Right ventricle myocardium inferior (tissue), 1 donor: Measurements from ENCODE around the gene APOBEC3A. TPM values are rescaled to one million over a fixed set of nuclear protein-coding genes. Genes with fewer than 3 reads are reported as not detected.

Experiments
- ATAC-seq: fragments of 200-7000 bp; cut with Tn5 transposase; one replicate; pipeline ENCODE4 v1.9.1; 2020; ENCODE audit warnings: mild to moderate bottlenecking, moderate library complexity
- DNase-seq: peaks from one replicate; pipeline ENCODE4 v3.0.0; 2021; ENCODE audit errors: missing footprints
- intact Hi-C: fragments of 100-400 bp; cut with DNase I; formaldehyde crosslinking; loops from one replicate; pipeline ENCODE4 v1.11.0; 2022
- long read RNA-seq: library from polyadenylated mRNA; unstranded; transcript quantifications from one replicate; pipeline ENCODE4 v2.0.0, GENCODE V29; 2021
- total RNA-seq: library from RNA; stranded (reverse); fragmentation: NEBNext Ultra II Directional; extraction: Animal tissue kit (Norgen Biotek cat#: 25700); gene quantifications from one replicate; pipeline ENCODE4 v1.2.1, GENCODE V29; 2021
- donor health status: DM: no; HTN: yes; CAD: no; lungs with severe emphysema.

Gene APOBEC3A
- 0.78 TPM for total RNA-seq
- long read RNA-seq: 0 reads

GRCh38 chr22:38957046-38957770, at the start of gene APOBEC3A:
TSS of gene APOBEC3A (plus strand) at chr22:38957609. CDS start at chr22:38957692, 83 bp downstream.
- DNase-seq: peak; percentile 84
- intact Hi-C loops: loop anchor here (5.0 kb wide), 1 partner anchor 40 kb away; no protein-coding TSS in a partner anchor

GRCh38 chr22:38907767-38908166, 49.6 kb upstream of the APOBEC3A start:
- ATAC-seq (no peak), DNase-seq (no peak)
- intact Hi-C loops: no loop called here

More at GRCh38 chr22:38957046-38957770, at the start of gene APOBEC3A:
- ATAC-seq: no peak

- intact Hi-C loops: no loop called here
- DNase-seq (no peak), ATAC-seq (no peak)
Measured at GRCh38 chr22:38911434-38911833, 46.0 kb upstream of the APOBEC3A start.

GRCh38 chr22:38919631-38920190, 37.7 kb upstream of the APOBEC3A start:
- ATAC-seq: no peak
- intact Hi-C loops: no loop called here

GRCh38 chr22:38921120-38921519, 36.3 kb upstream of the APOBEC3A start:
- intact Hi-C loops: no loop called here
- no peak for ATAC-seq
- DNase-seq: no peak

More at GRCh38 chr22:38919631-38920190, 37.7 kb upstream of the APOBEC3A start:
- no peak for DNase-seq

GRCh38 chr22:38921806-38922205, 35.6 kb upstream of the APOBEC3A start:
- DNase-seq (no peak), ATAC-seq (no peak)
- intact Hi-C loops: no loop called here

GRCh38 chr22:38923463-38924346, 33.7 kb upstream of the APOBEC3A start:
- DNase-seq (no peak), ATAC-seq (peak; percentile 95)
- intact Hi-C loops: no loop called here

- ATAC-seq (peak; percentile 53), DNase-seq (no peak)
- intact Hi-C loops: no loop called here
Measured at GRCh38 chr22:38924347-38924952, 33.0 kb upstream of the APOBEC3A start.

GRCh38 chr22:38925571-38926041, 31.8 kb upstream of the APOBEC3A start:
- ATAC-seq (no peak), DNase-seq (no peak)
- intact Hi-C loops: no loop called here

GRCh38 chr22:38927033-38927781, 30.2 kb upstream of the APOBEC3A start:
- DNase-seq (peak; percentile 87), ATAC-seq (peak; percentile 78)
- intact Hi-C loops: loop anchor here (1.0 kb wide), 1 partner anchor 57 kb away; no protein-coding TSS in a partner anchor

GRCh38 chr22:38930512-38930911, 26.9 kb upstream of the APOBEC3A start:
- DNase-seq: no peak
- ATAC-seq: no peak
- intact Hi-C loops: no loop called here

GRCh38 chr22:38935023-38935422, 22.4 kb upstream of the APOBEC3A start:
- intact Hi-C loops: no loop called here

GRCh38 chr22:38935616-38936015, 21.8 kb upstream of the APOBEC3A start:
- intact Hi-C loops: no loop called here
- ATAC-seq: no peak
- DNase-seq: no peak

More at GRCh38 chr22:38935023-38935422, 22.4 kb upstream of the APOBEC3A start:
- DNase-seq: peak; percentile 84
- ATAC-seq: peak; percentile 78

- no peak for ATAC-seq
- intact Hi-C loops: no loop called here
- DNase-seq: no peak
Measured at GRCh38 chr22:38936562-38936961, 20.8 kb upstream of the APOBEC3A start.

GRCh38 chr22:38937036-38937435, 20.4 kb upstream of the APOBEC3A start:
- intact Hi-C loops: no loop called here
- DNase-seq (no peak), ATAC-seq (no peak)

- ATAC-seq (no peak), DNase-seq (no peak)
- intact Hi-C loops: no loop called here
Measured at GRCh38 chr22:38937541-38937940, 19.9 kb upstream of the APOBEC3A start.

- DNase-seq (no peak), ATAC-seq (no peak)
- intact Hi-C loops: no loop called here
Measured at GRCh38 chr22:38938221-38938620, 19.2 kb upstream of the APOBEC3A start.

- ATAC-seq (no peak), DNase-seq (no peak)
- intact Hi-C loops: no loop called here
Measured at GRCh38 chr22:38938925-38939324, 18.5 kb upstream of the APOBEC3A start.
